Mucosa of rectum (tissue), 2 donors: ENCODE results near the gene SETDB1.
A peak's percentile ranks its signal among the peaks of the same experiment; 100 is the strongest.
"Not testable (repeated sequence)": the region's sequence is repeated elsewhere in the genome, so short reads cannot be mapped to it uniquely, and the experiment has no call there.

Source experiments
- H3K27ac ChIP-seq, 2 donors: one replicate each; pipeline ENCODE4 v1.7.0; 2013; ENCODE audit warnings: inconsistent platforms in 2 of 2, low read depth in 2 of 2, low read length in 2 of 2
- H3K27me3 ChIP-seq, 2 donors: one replicate each; pipeline ENCODE4 v1.7.0; 2013; ENCODE audit warnings: low read length in 2 of 2; ENCODE audit not compliant: control insufficient read depth in 2 of 2, insufficient read depth in 2 of 2
- H3K36me3 ChIP-seq, 2 donors: one replicate each; pipeline ENCODE4 v1.7.0; 2013; ENCODE audit warnings: low read length in 2 of 2; ENCODE audit not compliant: control insufficient read depth in 2 of 2, insufficient read depth in 2 of 2
- H3K4me1 ChIP-seq, 2 donors: one replicate each; pipeline ENCODE4 v1.7.0; 2013; ENCODE audit warnings: low read length in 2 of 2, mild to moderate bottlenecking in 1 of 2; ENCODE audit not compliant: control insufficient read depth in 2 of 2, insufficient read depth in 2 of 2
- H3K4me3 ChIP-seq, 2 donors: one replicate each; pipeline ENCODE4 v1.7.0; 2013; ENCODE audit warnings: low read length in 2 of 2
- H3K9ac ChIP-seq, 2 donors: one replicate each; pipeline ENCODE4 v1.7.0; 2013; ENCODE audit warnings: low read length in 2 of 2, low read depth in 1 of 2, mild to moderate bottlenecking in 1 of 2
- H3K9me3 ChIP-seq, 2 donors: one replicate each; pipeline ENCODE4 v1.7.0; 2013; ENCODE audit warnings: low read length in 2 of 2; ENCODE audit not compliant: control insufficient read depth in 2 of 2
- donor health status: healthy.
- donor health status: Normal muscosa, but diverticular disease.

Gene SETDB1

GRCh38 chr1:150926097-150926741 lies at the start of gene SETDB1:
SETDB1 (plus strand) TSS chr1:150926363; CDS start chr1:150927715, 1,352 bp downstream.
- H3K36me3 ChIP-seq, result peaks cover 16 to 18% of the 10 kb centered on the region in 2 donors
- H3K4me3 ChIP-seq, result peak within 1 kb of the TSS; percentile 93 to 100
- H3K4me1 ChIP-seq, result peaks cover 3 to 5% of the 10 kb centered on the region in 2 donors
- H3K27me3 ChIP-seq, result no peaks in the 10 kb centered on the region
- peak within 1 kb of the TSS; percentile 85 to 93 for H3K9ac ChIP-seq
- peak within 1 kb of the TSS; percentile 80 to 86 for H3K27ac ChIP-seq
- H3K9me3 ChIP-seq, result no peaks in the 10 kb centered on the region

GRCh38 chr1:150878931-150879330 lies 47.2 kb upstream of the SETDB1 start:
- H3K9me3 ChIP-seq, H3K27me3 ChIP-seq, H3K9ac ChIP-seq, H3K36me3 ChIP-seq, H3K27ac ChIP-seq, H3K4me3 ChIP-seq: not testable (repeated sequence)
- peaks cover 10 to 12% of the 10 kb centered on the region in 2 donors for H3K4me1 ChIP-seq

GRCh38 chr1:150881331-150882070 lies 44.7 kb upstream of the SETDB1 start:
- Histone ChIP-seq H3K4me1 (no peaks in the 10 kb centered on the region), H3K9ac (no peak overlapping the region), H3K36me3 (no peaks in the 10 kb centered on the region), H3K27ac (no peak overlapping the region), H3K27me3 (no peaks in the 10 kb centered on the region), H3K9me3 (no peaks in the 10 kb centered on the region), H3K4me3 (no peak overlapping the region)

GRCh38 chr1:150883121-150883520 lies 43.0 kb upstream of the SETDB1 start:
- H3K27ac ChIP-seq, H3K27me3 ChIP-seq, H3K9me3 ChIP-seq, H3K4me3 ChIP-seq, H3K9ac ChIP-seq, H3K36me3 ChIP-seq, H3K4me1 ChIP-seq: not testable (repeated sequence)

- Histone ChIP-seq H3K27ac (no peak within 1 kb of the TSS), H3K4me1 (no peaks in the 10 kb centered on the region), H3K4me3 (no peak within 1 kb of the TSS), H3K27me3 (no peaks in the 10 kb centered on the region), H3K36me3 (no peaks in the 10 kb centered on the region), H3K9me3 (no peaks in the 10 kb centered on the region), H3K9ac (no peak within 1 kb of the TSS)
Measured at GRCh38 chr1:150887018-150887417, 39.1 kb upstream of the SETDB1 start, which contains the start of gene CTXND2. CTXND2 (plus strand) TSS chr1:150887136; CDS start chr1:150912315, 25,179 bp downstream.

GRCh38 chr1:150888727-150889126 lies 37.4 kb upstream of the SETDB1 start:
- H3K4me3 ChIP-seq, result no peak overlapping the region
- H3K36me3 ChIP-seq, result no peaks in the 10 kb centered on the region
- H3K9ac ChIP-seq, result no peak overlapping the region
- H3K4me1 ChIP-seq, result no peaks in the 10 kb centered on the region
- H3K27me3 ChIP-seq, result no peaks in the 10 kb centered on the region
- no peaks in the 10 kb centered on the region for H3K9me3 ChIP-seq
- H3K27ac ChIP-seq, result no peak overlapping the region

GRCh38 chr1:150890033-150890416 lies 36.1 kb upstream of the SETDB1 start:
- Histone ChIP-seq H3K9ac (no peak overlapping the region), H3K36me3 (no peaks in the 10 kb centered on the region), H3K27ac (no peak overlapping the region), H3K4me3 (no peak overlapping the region), H3K9me3 (no peaks in the 10 kb centered on the region), H3K27me3 (no peaks in the 10 kb centered on the region), H3K4me1 (no peaks in the 10 kb centered on the region)

GRCh38 chr1:150893336-150893913 lies 32.7 kb upstream of the SETDB1 start:
- Histone ChIP-seq H3K9ac (no peak overlapping the region), H3K4me1 (no peaks in the 10 kb centered on the region), H3K36me3 (no peaks in the 10 kb centered on the region), H3K27ac (no peak overlapping the region), H3K27me3 (no peaks in the 10 kb centered on the region), H3K9me3 (no peaks in the 10 kb centered on the region), H3K4me3 (no peak overlapping the region)

- Histone ChIP-seq H3K9me3 (no peaks in the 10 kb centered on the region), H3K4me3 (no peak overlapping the region), H3K27ac (no peak overlapping the region), H3K27me3 (no peaks in the 10 kb centered on the region), H3K9ac (no peak overlapping the region), H3K4me1 (no peaks in the 10 kb centered on the region), H3K36me3 (no peaks in the 10 kb centered on the region)
Measured at GRCh38 chr1:150895618-150896017, 30.5 kb upstream of the SETDB1 start.

- not testable (repeated sequence) for H3K27ac ChIP-seq, H3K9ac ChIP-seq, H3K4me1 ChIP-seq
Measured at GRCh38 chr1:150899795-150900194, 26.4 kb upstream of the SETDB1 start.

More at GRCh38 chr1:150899795-150900194, 26.4 kb upstream of the SETDB1 start:
- H3K9me3 ChIP-seq, H3K27me3 ChIP-seq, H3K36me3 ChIP-seq, H3K4me3 ChIP-seq: not testable (repeated sequence)
